OCI-LY7 (cell line): ENCODE data around the gene TOLLIP. TPM values are rescaled to one million over a fixed set of nuclear protein-coding genes. Genes with fewer than 3 reads are reported as not detected.

Experiments used
- BruUV-seq: library from RNA; stranded (reverse); fragments of 400-500 nt; replicated peaks from 2 replicates; lab custom pipeline; 2021; lab: Mats Ljungman, UMichigan
- CTCF ChIA-PET: fragments of 300-600 bp; sonication (Branson Sonifier 250); formaldehyde crosslinking; loops from one replicate; lab custom pipeline; 2022; ENCODE audit warnings: antibody characterized with exemption; ENCODE audit not compliant: unreplicated experiment; lab: Charles Lee
- POLR2A ChIA-PET: fragments of 300-600 bp; sonication (Branson Sonifier 250); formaldehyde crosslinking; loops from one replicate; lab custom pipeline; 2022; ENCODE audit warnings: antibody characterized with exemption; lab: Charles Lee
- DNase-seq: peaks from one replicate; pipeline ENCODE4 v3.0.0-alpha.2; 2015; ENCODE audit warnings: low spot score
- H2AFZ ChIP-seq: fragments of 200-600 bp; sonication (generic), shearing (Covaris generic); 2 replicates; pipeline ENCODE4 v1.6.1; 2014; ENCODE audit warnings: mild to moderate bottlenecking, antibody characterized with exemption, low read length, moderate library complexity
- H3K27ac ChIP-seq: fragments of 200-600 bp; sonication (generic); 2 replicates; pipeline ENCODE4 v1.5.1; 2014; ENCODE audit warnings: mixed run types, low read depth, mild to moderate bottlenecking, moderate library complexity, low read length, inconsistent platforms; ENCODE audit not compliant: poor library complexity, severe bottlenecking
- H3K36me3 ChIP-seq: fragments of 200-600 bp; sonication (generic); 2 replicates; pipeline ENCODE4 v1.6.1; 2014; ENCODE audit warnings: mild to moderate bottlenecking, antibody characterized with exemption, low read length, moderate library complexity, mixed read lengths; ENCODE audit not compliant: insufficient read depth
- H3K4me1 ChIP-seq: fragments of 200-600 bp; sonication (generic); 2 replicates; pipeline ENCODE4 v1.5.1; 2014; ENCODE audit warnings: mild to moderate bottlenecking, low read length; ENCODE audit not compliant: insufficient read depth, poor library complexity, severe bottlenecking
- H3K4me2 ChIP-seq: fragments of 200-600 bp; sonication (generic); 2 replicates; pipeline ENCODE4 v1.6.1; 2014; ENCODE audit warnings: mild to moderate bottlenecking, low read length
- H3K4me3 ChIP-seq: fragments of 200-600 bp; sonication (generic); 2 replicates; pipeline ENCODE4 v1.5.1; 2014; ENCODE audit warnings: mild to moderate bottlenecking, low read depth, low read length; ENCODE audit not compliant: poor library complexity, severe bottlenecking
- H3K79me2 ChIP-seq: fragments of 200-600 bp; sonication (generic); 2 replicates; pipeline ENCODE4 v1.6.1; 2016; ENCODE audit warnings: low read depth, mild to moderate bottlenecking, low read length, moderate library complexity, mixed read lengths; ENCODE audit not compliant: insufficient read depth
- H3K9me2 ChIP-seq: fragments of 200-600 bp; sonication (generic); 2 replicates; pipeline ENCODE4 v1.6.1; 2016; ENCODE audit warnings: mild to moderate bottlenecking, low read length, mixed read lengths; ENCODE audit not compliant: insufficient read depth
- H3K9me3 ChIP-seq: fragments of 200-600 bp; sonication (generic); 2 replicates; pipeline ENCODE4 v1.6.1; 2014; ENCODE audit warnings: mild to moderate bottlenecking, mixed run types, low read length, mixed read lengths
- H4K20me1 ChIP-seq: fragments of 200-600 bp; sonication (generic); 2 replicates; pipeline ENCODE4 v1.6.1; 2014; ENCODE audit warnings: mild to moderate bottlenecking, antibody characterized with exemption, low read length, moderate library complexity, mixed read lengths; ENCODE audit not compliant: insufficient read depth
- CTCF ChIP-seq: fragments of 200-600 bp; sonication (generic); conservative IDR thresholded peaks from 2 replicates; pipeline ENCODE4 v1.5.1; 2014; ENCODE audit warnings: mild to moderate bottlenecking, antibody characterized with exemption, low read length, moderate library complexity, mixed read lengths
- EZH2phosphoT487 ChIP-seq: fragments of 200-600 bp; sonication (generic); IDR thresholded peaks from 2 replicates; pipeline ENCODE4 v1.6.1; 2018; ENCODE audit warnings: low read depth, borderline replicate concordance, mild to moderate bottlenecking, mixed run types, antibody characterized with exemption, low read length, moderate library complexity, mixed read lengths
- intact Hi-C: fragments of 100-400 bp; cut with micrococcal nuclease; formaldehyde crosslinking; loops from one replicate; pipeline ENCODE4 v1.10.0; 2022; ENCODE audit not compliant: unreplicated experiment
- total RNA-seq, 2 experiments: library from RNA; depleted of rRNA in 1 of 2; stranded (reverse); fragments of >200 nt in 1 of 2; shearing (Covaris generic) in 1 of 2; gene quantifications; 2 replicates each; pipeline ENCODE4 v1.2.3, GENCODE V29; 2014 to 2022

Gene TOLLIP
- total RNA-seq, 2 experiments from 2014 or later, result 15.9 to 37.1 TPM

- H3K9me2 ChIP-seq, result no peaks in the 10 kb centered on the region
- ChIA-PET CTCF (no interaction called here), POLR2A (no interaction called here)
- peaks cover 32% of the 10 kb centered on the region for H3K36me3 ChIP-seq
- H3K79me2 ChIP-seq, result no peaks in the 10 kb centered on the region
- no peak overlapping the region for H3K4me3 ChIP-seq
- no peaks in the 10 kb centered on the region for H4K20me1 ChIP-seq
- H3K4me1 ChIP-seq, result no peaks in the 10 kb centered on the region
- TF ChIP-seq EZH2phosphoT487, result no peak
- no peak for TF ChIP-seq CTCF
- no peak overlapping the region for H2AFZ ChIP-seq
- no peak overlapping the region for H3K27ac ChIP-seq
- no peak for DNase-seq
- intact Hi-C loops, result no loop called here
- no peak overlapping the region for H3K4me2 ChIP-seq
- no peaks in the 10 kb centered on the region for H3K9me3 ChIP-seq
- no TSS peak for BruUV-seq
Measured at GRCh38 chr11:1285316-1285744, 24.1 kb downstream of the TOLLIP start.

GRCh38 chr11:1283906-1284305, 25.5 kb downstream of the TOLLIP start:
- Histone ChIP-seq H3K9me2 (no peaks in the 10 kb centered on the region), H3K9me3 (no peaks in the 10 kb centered on the region), H4K20me1 (no peaks in the 10 kb centered on the region), H3K4me1 (no peaks in the 10 kb centered on the region), H3K36me3 (peaks cover 18% of the 10 kb centered on the region), H3K4me3 (no peak overlapping the region), H3K27ac (no peak overlapping the region), H3K79me2 (no peaks in the 10 kb centered on the region), H3K4me2 (no peak overlapping the region), H2AFZ (no peak overlapping the region)
- no peak for TF ChIP-seq EZH2phosphoT487
- no peak for TF ChIP-seq CTCF
- no peak for DNase-seq
- ChIA-PET POLR2A (no interaction called here), CTCF (no interaction called here)
- no TSS peak for BruUV-seq
- intact Hi-C loops, result no loop called here

- Histone ChIP-seq H3K79me2 (no peaks in the 10 kb centered on the region), H3K4me3 (no peak overlapping the region), H3K27ac (no peak overlapping the region), H3K9me3 (no peaks in the 10 kb centered on the region), H3K9me2 (no peaks in the 10 kb centered on the region), H3K4me1 (no peaks in the 10 kb centered on the region), H3K4me2 (no peak overlapping the region), H2AFZ (no peak overlapping the region), H4K20me1 (no peaks in the 10 kb centered on the region), H3K36me3 (peaks cover 10% of the 10 kb centered on the region)
- POLR2A ChIA-PET, result no interaction called here
- intact Hi-C loops, result no loop called here
- no TSS peak for BruUV-seq
- CTCF ChIA-PET, result no interaction called here
- no peak for TF ChIP-seq EZH2phosphoT487
- TF ChIP-seq CTCF, result no peak
- no peak for DNase-seq
Measured at GRCh38 chr11:1283091-1283511, 26.3 kb downstream of the TOLLIP start.
